ENCODE measurements around the gene FCER1G. TPM values are rescaled to one million over a fixed set of nuclear protein-coding genes. Genes with fewer than 3 reads are reported as not detected.

The FCER1G gene
- total and polyA plus RNA-seq, 7 donors = 3.3 to 23.5 (median 10.0) TPM

GRCh38 chr1:161198194-161198896, 16.8 kb upstream of the FCER1G start:
- intact Hi-C loops (cut with DNase I) = no loop called here
- Histone ChIP-seq H3K4me3 (peak overlapping the region; percentile 64), H3K4me1 (peaks cover 22% of the 10 kb centered on the region), H3K27ac (peak overlapping the region; percentile 78), H3K9me3 (no peaks in the 10 kb centered on the region), H3K36me3 (ENCODE audit: insufficient read depth in 1 of 2, low read depth in 1 of 2) (peaks cover 0 to 2% of the 10 kb centered on the region in 2 donors), H3K27me3 (ENCODE audit: insufficient read depth in 3 of 3, low read length in 2 of 3) (no peaks in the 10 kb centered on the region)
- TF ChIP-seq CTCF (IDR thresholded peaks at IDR 0.05) = no peak
- ATAC-seq (peak in 3 of 4 donors; percentile 7 to 21 (median 10)), DNase-seq (peak; percentile 59 to 76)
- WGBS, 3 donors = 8 to 9% (median 8%) methylated on average over 20 of the region's 20 CpGs

- ATAC-seq (no peak), DNase-seq (peak; percentile 58 to 71)
- Histone ChIP-seq H3K4me3 (peak within 1 kb of the TSS; percentile 64), H3K27ac (peak within 1 kb of the TSS; percentile 96), H3K36me3 (ENCODE audit: insufficient read depth in 1 of 2, low read depth in 1 of 2) (peaks cover 0 to 8% of the 10 kb centered on the region in 2 donors), H3K4me1 (peaks cover 26% of the 10 kb centered on the region), H3K9me3 (no peaks in the 10 kb centered on the region), H3K27me3 (ENCODE audit: insufficient read depth in 3 of 3, low read length in 2 of 3) (no peaks in the 10 kb centered on the region)
- TF ChIP-seq CTCF (IDR thresholded peaks at IDR 0.05) = no peak
- WGBS, 3 donors = 36 to 41% (median 38%) methylated on average over 11 of the region's 11 CpGs
- intact Hi-C loops (cut with DNase I) = no loop called here
These were observed 16.1 kb upstream of the FCER1G start, which contains the start of gene ADAMTS4 for GRCh38 chr1:161198897-161199431. TSS of gene ADAMTS4 (minus strand) at chr1:161199054. CDS start at chr1:161198627, 427 bp downstream.

GRCh38 chr1:161199506-161200139, 15.5 kb upstream of the FCER1G start:
- no peak overlapping the region for H3K4me3 ChIP-seq
- no peak for ATAC-seq
- TF ChIP-seq CTCF (IDR thresholded peaks at IDR 0.05) = no peak
- no peaks in the 10 kb centered on the region for H3K27me3 ChIP-seq (ENCODE audit: insufficient read depth in 3 of 3, low read length in 2 of 3)
- H3K9me3 ChIP-seq = no peaks in the 10 kb centered on the region
- intact Hi-C loops (cut with DNase I) = no loop called here
- peak overlapping the region; percentile 96 for H3K27ac ChIP-seq
- WGBS, 3 donors = 47 to 56% (median 51%) methylated on average over 4 to 5 of the region's 5 CpGs
- peaks cover 0 to 14% of the 10 kb centered on the region in 2 donors for H3K36me3 ChIP-seq (ENCODE audit: insufficient read depth in 1 of 2, low read depth in 1 of 2)
- DNase-seq = no peak
- H3K4me1 ChIP-seq = peaks cover 30% of the 10 kb centered on the region

- no peaks in the 10 kb centered on the region for H3K27me3 ChIP-seq (ENCODE audit: insufficient read depth in 3 of 3, low read length in 2 of 3)
- H3K4me3 ChIP-seq = peak overlapping the region; percentile 87
- intact Hi-C loops (cut with DNase I) = no loop called here
- 60 to 67% (median 62%) methylated on average over 5 of the region's 5 CpGs for WGBS, 3 donors
- DNase-seq = no peak
- peak overlapping the region; percentile 96 for H3K27ac ChIP-seq
- no peak for TF ChIP-seq CTCF (IDR thresholded peaks at IDR 0.05)
- H3K36me3 ChIP-seq (ENCODE audit: insufficient read depth in 1 of 2, low read depth in 1 of 2) = peaks cover 0 to 23% of the 10 kb centered on the region in 2 donors
- ATAC-seq = no peak
- H3K4me1 ChIP-seq = peaks cover 39% of the 10 kb centered on the region
- no peaks in the 10 kb centered on the region for H3K9me3 ChIP-seq
These were observed 14.6 kb upstream of the FCER1G start for GRCh38 chr1:161200421-161200991.

All from psoas muscle (tissue), 8 donors.